ENCODE results near the gene USP22.

- TF ChIP-seq TAF1 (IDR thresholded peaks at IDR 0.05; ENCODE audit: borderline replicate concordance, low read depth, low read length) (no peak), POLR2A (IDR thresholded peaks at IDR 0.05; ENCODE audit: low read depth, low read length) (no peak)
Observed at GRCh38 chr17:21049457-21049856, 6.6 kb upstream of the USP22 start.

All from GM12892 (cell line).